Stimulated activated CD4-positive, alpha-beta T cell treated with anti-CD3 and anti-CD28 coated beads, Interleukin-2, amount 100 ng/mL, for 24 hours (primary cell): ENCODE data around the gene GSG1.
"Not testable (repeated sequence)": the region's sequence is repeated elsewhere in the genome, so short reads cannot be mapped to it uniquely, and the experiment has no call there.

Experiments
- DNase-seq, 2 donors: peaks; one replicate each; pipeline ENCODE4 v3.0.0-alpha.2; 2020

Gene GSG1

DNA sequence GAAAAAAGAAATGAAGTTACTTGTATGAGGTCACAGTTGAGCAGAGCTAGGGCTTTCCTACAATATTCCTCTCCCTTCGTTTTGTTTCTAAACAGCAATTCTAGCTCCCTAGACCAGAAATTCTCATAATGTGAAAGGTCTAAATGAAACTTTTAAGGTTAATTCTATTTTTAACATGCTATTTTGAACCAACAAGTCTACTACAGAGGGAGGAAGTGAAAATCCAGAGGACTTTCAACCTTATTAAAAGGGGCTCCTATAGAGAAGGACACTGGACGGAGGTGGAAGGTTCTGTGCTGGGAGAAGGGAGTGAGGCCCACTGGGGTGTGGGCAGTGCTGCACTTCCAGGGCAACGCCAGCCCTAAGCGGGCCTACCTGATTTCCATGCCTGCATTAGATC is 13.4 kb downstream of the GSG1 start:
- no peak for DNase-seq

DNA sequence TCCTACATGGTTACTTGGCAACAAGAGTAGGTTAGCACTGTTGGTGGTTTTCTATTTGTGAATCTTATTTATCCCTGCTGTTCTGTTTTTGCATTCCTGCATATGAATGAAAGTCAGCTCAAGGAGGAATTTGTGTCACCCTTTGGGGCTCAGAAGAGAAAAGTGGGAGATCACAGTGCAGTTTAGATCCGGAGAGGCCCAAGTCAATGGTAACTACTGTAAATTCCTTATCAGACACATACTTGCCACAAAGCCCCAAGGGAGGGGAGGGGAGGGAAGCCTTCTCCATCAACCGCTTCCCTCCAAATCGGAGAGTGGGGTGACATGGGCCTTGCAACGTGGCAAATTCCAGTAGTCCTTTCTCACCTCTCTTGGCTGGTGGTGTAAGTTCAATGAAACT is 15.0 kb downstream of the GSG1 start:
- no peak for DNase-seq

GRCh38 chr12:13087766-13088165 is 15.7 kb downstream of the GSG1 start:
- DNase-seq: no peak

GRCh38 chr12:13085968-13086686 is 17.3 kb downstream of the GSG1 start:
- no peak for DNase-seq

- no peak for DNase-seq
Measured at GRCh38 chr12:13084898-13085640, 18.4 kb downstream of the GSG1 start.

- not testable (repeated sequence) for DNase-seq
Measured at GRCh38 chr12:13083638-13084037, 19.8 kb downstream of the GSG1 start.

- DNase-seq: no peak
Measured at GRCh38 chr12:13082861-13083260, 20.6 kb downstream of the GSG1 start.

- DNase-seq: no peak
Measured at GRCh38 chr12:13080266-13080665, 23.2 kb downstream of the GSG1 start.

GRCh38 chr12:13079440-13079906 is 24.0 kb downstream of the GSG1 start:
- no peak for DNase-seq

DNA sequence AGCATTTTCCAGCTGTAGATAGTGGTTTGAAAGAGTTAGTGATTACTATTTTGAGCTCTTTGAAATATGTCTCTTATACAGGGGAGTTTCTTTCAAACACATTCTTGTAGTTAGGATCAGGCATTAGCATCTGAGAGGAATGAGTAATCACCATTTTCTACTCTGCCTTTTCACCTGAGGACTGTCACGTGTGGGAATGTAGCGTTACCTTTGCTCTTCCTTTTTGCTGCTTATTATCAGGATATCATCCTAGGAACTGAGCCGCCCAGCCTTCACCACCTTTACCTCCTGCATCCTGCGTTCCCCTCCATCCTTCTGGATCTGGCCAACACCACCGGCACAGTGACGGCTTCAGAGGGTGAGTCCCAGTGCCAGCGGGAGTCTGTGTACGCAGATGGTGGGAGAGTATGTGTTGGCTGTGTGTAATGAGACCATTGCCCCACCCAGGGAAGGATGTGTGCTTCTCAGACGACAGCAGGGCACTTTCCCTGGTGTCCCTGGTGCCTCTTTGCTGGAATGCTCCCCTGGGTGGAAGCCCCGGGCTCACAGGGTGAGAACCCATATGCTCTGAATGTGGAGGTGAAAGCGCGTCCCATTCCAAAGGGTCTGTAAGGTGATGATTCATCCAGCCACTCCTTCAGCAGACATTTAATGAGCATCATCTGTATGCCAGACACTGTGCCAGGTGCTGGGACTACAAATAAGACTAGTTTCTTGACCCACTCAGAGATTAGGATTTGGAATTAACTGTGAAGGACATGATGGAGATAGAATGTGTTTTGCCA is 27.5 kb downstream of the GSG1 start:
- DNase-seq: no peak

DNA sequence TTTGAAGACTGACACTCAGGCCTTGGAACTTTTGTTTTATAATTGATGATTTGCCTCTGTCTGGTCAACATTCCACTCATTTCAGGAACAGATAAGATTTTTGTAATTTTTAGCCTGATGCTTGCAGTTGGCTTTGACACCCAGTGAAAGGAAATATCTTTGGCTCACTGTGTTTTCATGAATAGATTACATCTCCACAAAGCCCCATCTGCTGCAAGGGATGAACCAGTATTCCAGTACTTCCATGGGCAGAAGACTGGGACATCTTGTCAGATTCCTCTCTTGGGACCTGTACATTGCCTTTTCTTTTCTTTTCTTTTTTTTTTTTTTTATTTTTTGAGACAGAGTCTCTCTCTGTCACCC is 28.4 kb downstream of the GSG1 start:
- no peak for DNase-seq

DNA sequence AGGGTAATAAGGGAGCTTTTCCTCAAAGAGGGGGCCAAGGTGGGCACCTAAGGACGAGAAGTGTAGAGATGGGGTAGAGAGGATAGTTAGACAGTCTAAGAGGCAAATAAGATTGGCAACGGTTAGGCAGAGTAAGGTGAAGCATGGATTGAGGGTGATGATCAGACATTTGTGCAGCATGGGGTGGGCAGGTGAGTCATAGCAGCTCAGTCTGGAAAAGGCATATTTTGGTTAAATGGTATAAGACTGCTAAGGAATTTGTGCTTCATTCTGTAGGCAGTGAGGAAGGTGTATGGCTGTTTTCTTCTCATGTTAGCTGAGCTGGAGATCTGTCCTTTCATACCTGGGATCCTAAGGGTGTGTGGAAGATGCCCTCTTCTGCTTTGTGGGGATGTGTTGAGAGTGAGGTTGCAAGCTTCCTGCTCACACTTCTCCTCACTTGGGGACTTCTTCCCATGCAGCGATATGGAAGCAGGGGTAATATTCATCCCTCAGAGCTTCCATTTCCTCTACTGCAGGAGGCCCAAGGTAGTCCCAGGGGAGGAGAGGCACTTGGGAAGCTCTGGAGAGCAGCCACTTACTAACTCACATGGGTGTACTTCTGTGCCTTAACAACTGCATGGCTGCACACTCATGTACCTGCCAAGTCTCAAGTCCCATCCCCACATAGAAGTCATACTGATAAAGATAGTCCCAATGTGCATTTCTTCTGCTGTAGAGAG is 28.9 kb downstream of the GSG1 start:
- DNase-seq: no peak

- DNase-seq: no peak
Measured at GRCh38 chr12:13073173-13073572, 30.3 kb downstream of the GSG1 start.

DNA sequence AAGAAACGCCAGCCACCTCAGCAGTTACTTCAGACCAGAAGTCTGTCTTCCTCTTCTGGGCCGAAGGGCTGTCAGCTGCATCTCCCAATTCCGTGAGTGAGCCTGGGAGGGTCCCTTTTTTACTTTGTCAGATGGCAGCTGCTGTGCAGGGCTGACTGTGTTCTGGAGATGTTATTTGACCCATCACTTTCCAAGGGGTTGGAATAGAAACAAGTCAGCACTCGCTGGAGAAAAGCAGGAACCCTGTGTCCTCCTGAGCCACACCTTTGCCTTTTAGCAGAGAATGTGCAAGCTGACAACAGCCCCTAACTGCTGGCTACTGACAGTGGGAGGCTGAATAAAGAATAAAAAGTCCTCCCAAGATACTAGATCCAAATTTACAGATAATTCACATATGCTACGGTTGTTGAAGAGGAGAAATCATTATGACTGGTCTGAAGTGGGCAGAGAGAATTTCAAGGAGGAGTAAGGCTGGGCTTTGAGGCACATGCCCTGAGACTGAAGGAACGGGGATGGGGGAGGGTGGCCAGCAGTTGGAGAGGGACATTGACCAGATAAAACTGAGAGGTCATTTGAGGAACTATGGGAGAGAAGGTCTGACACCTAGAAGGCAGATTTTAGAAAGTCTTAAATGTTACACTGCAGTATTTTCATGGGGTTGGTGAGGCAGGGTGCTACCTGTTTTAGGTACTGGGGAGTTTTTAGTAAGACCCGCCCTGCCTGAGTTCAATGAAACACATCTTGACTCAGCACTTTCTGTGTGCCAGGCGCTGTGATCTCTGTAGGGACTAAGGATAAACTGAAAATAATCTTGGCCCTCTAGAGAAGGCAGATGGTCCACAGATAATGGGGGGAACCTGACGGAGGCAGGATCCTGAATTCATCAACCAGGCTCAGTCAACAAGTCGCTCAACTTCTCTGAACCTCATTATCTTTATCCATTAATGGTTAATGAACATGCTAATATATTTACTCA is 31.9 kb downstream of the GSG1 start:
- DNase-seq: no peak

DNA sequence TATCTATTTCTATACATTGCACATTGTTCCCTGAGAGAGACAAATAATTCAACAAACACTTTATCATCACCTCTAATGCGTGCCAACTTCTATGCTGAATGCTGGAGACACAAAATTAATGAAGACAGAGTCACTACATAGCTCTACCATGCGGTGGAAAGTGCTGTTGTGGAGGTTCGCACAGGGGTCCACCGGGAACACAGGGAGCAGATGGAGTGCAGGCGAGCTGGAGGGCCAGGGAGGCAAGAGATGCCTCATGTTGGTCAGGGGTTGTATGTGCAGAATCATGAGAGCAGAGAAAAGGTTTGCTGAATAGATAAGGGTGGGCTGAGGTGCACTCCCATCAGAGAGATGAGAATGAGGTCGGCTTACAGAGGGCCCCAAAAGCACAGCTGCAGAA is 34.1 kb downstream of the GSG1 start:
- no peak for DNase-seq

DNA sequence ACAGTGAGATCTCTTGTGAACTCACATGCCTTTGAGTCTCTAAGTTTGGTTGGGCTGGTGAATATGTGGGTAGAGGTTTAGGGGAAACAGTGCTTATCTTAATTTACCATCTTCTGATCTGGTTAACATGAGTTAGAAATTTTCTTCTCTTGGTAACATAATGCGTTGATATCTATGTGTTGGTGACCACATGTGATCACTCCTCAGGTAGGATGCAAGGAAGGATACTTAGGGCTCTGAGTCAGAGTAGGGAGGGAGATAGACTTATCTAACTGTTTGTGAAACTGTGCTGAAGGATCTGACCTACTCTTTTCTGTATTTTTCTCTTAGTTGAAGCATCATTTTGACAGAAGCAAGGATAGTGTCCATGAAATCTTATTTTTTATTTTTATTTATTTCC is 36.1 kb downstream of the GSG1 start:
- no peak for DNase-seq

- no peak for DNase-seq
Measured at GRCh38 chr12:13066459-13066858, 37.0 kb downstream of the GSG1 start.

DNA sequence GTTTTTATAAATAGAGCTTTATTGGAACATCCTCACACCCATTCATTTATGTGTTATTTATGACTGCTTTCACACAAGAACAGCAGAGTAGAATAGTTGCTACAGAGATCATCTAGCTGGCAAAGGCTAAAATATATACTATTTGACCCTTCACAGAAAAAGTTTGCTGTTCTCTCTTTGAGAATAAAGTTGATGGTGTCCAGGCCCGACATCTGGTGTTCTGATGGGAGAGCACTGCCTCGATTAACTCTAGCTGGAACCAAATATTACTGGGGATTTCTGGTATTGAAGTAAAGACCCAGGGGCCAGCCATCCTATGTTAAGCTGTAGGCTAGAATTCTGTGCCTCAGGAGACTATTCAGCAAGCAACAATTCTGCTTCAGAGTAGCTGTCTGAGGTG is 37.5 kb downstream of the GSG1 start:
- no peak for DNase-seq

DNA sequence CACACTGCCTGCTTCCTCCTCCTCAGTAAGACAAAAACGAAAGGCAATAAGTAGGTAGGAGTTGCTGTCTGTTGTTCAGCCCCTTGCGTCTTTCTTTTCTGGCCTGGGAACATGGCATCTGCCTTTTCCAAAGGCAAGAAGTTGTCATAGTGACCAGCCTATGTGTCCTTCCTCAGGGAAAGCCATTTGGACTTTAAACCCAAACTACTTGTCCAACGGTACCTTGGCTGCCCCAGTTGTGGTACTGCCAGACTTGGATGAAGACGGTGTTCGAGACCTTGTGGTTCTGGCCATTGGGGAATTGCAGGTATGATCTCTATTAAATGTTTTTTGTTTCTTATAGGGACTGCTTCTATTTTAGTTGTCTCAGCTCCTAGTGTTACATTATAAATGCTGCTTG is 40.8 kb downstream of the GSG1 start:
- no peak for DNase-seq

DNA sequence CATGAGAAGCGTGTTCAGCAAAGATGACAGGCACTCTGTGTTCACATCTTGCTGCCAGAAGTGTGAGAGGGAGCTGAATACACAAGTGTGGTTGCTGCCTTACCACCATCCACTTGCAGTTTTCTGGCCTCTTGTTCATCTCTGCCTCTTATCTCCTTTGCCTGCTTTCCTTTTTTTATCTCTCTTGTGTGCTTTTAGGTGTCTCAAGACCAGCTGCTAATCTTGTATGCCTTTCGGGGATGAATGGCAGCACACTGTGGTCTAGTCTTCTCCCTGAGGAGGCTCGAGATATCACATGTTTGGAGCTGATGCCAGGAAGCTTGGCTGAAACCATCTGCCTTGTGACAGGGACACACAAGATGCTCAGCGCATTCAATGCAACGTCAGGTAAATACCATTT is 42.1 kb downstream of the GSG1 start:
- DNase-seq: no peak

GRCh38 chr12:13060581-13060980 is 42.9 kb downstream of the GSG1 start:
- DNase-seq: no peak

DNA sequence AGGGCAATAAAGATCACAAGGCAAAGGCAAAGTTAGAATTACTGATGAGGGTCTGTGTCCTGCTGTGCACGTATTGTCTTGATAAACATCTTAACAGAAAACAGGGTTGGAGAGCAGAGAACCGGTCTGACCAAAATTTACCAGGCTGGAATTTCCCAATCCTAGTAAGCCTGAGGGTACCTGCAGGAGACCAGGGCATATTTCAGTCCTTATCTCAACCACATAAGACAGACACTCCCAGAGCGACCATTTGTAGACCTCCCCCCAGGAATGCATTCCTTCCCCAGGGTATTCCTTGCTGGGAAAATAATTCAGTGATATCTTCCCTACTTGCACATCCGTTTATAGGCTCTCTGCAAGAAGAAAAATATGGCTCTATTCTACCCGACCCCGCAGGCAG is 49.9 kb downstream of the GSG1 start:
- DNase-seq: not testable (repeated sequence)
